ENCODE measurements around the gene AAK1. TPM values are rescaled to one million over a fixed set of nuclear protein-coding genes. Genes with fewer than 3 reads are reported as not detected.

Gene AAK1
- total RNA-seq, 3 donors from 2014 or later, result 37.9 to 54.0 (median 44.9) TPM

DNA sequence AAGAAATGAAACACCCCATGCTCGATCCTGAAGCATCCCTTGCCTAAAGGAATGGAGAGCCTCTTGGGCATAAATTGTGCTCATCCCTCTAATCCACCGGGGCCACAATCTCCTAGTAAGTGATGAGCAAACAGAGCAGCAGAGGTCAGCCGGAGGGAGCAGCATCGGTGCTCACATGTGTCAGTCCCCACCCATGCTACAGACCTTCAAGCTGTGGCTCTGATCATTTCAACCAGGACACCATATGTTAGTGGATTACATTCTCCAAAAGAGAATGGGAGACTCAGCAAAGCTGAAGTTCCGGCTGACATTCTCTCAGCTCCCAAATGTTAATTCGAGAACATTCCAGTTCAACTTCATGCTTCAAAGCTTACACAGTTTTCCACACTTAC is 75.6 kb downstream of the AAK1 start:
- no peak overlapping the region for H3K27ac ChIP-seq
- no peak overlapping the region for H3K4me3 ChIP-seq
- TF ChIP-seq POLR2A (IDR thresholded peaks at IDR 0.05) (no peak), POLR2AphosphoS5 (IDR thresholded peaks at IDR 0.05) (no peak)
- TF ChIP-seq, protein P1, sequence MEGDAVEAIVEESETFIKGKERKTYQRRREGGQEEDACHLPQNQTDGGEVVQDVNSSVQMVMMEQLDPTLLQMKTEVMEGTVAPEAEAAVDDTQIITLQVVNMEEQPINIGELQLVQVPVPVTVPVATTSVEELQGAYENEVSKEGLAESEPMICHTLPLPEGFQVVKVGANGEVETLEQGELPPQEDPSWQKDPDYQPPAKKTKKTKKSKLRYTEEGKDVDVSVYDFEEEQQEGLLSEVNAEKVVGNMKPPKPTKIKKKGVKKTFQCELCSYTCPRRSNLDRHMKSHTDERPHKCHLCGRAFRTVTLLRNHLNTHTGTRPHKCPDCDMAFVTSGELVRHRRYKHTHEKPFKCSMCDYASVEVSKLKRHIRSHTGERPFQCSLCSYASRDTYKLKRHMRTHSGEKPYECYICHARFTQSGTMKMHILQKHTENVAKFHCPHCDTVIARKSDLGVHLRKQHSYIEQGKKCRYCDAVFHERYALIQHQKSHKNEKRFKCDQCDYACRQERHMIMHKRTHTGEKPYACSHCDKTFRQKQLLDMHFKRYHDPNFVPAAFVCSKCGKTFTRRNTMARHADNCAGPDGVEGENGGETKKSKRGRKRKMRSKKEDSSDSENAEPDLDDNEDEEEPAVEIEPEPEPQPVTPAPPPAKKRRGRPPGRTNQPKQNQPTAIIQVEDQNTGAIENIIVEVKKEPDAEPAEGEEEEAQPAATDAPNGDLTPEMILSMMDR (IDR thresholded peaks at IDR 0.05), result no peak
- intact Hi-C loops (cut with DNase I; ENCODE audit: low total_unique reads), result no loop called here
- H3K36me3 ChIP-seq, result no peaks in the 10 kb centered on the region
- no peaks in the 10 kb centered on the region for H3K9me3 ChIP-seq
- peaks cover 0 to 4% of the 10 kb centered on the region in 2 donors for H3K4me1 ChIP-seq
- no peaks in the 10 kb centered on the region for H3K27me3 ChIP-seq
- DNase-seq (ENCODE audit: low spot score in 2 of 2), result no peak

DNA sequence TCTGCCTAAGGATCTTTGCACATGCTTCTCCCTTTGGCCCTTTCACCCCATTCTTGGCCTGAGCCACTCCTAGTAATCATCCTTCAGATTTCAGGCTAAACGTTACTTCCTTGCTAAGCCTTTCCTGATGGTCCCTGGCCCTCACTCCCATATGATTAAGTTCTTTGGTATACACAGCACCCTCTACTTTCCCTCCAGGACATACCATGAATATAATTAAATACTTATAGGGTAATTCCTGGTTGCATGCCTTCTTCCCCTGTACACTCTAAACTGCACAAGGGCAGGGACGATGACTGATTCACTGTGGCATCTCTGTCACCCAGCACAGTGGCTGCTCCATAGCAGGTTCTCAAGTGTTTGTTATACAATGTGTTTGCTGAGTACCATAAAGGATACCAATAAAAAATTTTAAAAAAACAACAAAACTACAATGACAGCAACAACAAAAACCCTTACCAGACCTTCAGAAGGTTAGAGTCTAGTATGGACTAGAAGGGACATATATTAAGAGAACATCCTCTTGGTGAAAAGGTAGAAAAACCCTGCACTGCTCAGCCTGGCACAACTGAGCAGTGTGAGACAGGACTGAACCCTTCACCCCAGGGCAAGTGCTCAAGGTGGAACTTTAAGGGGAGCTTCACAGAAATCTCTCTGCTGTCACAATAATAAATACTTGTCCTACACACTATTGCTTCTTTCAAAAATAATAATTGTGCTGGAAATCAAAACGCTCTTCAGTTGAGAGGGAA is 76.2 kb downstream of the AAK1 start:
- peaks cover 0 to 4% of the 10 kb centered on the region in 2 donors for H3K4me1 ChIP-seq
- H3K27ac ChIP-seq, result no peak overlapping the region
- no peaks in the 10 kb centered on the region for H3K9me3 ChIP-seq
- TF ChIP-seq, protein P1 (IDR thresholded peaks at IDR 0.05), result no peak
- TF ChIP-seq POLR2A (IDR thresholded peaks at IDR 0.05), result no peak
- no peak for TF ChIP-seq POLR2AphosphoS5 (IDR thresholded peaks at IDR 0.05)
- intact Hi-C loops (cut with DNase I; ENCODE audit: low total_unique reads), result no loop called here
- H3K36me3 ChIP-seq, result no peaks in the 10 kb centered on the region
- H3K27me3 ChIP-seq, result no peaks in the 10 kb centered on the region
- DNase-seq (ENCODE audit: low spot score in 2 of 2), result no peak
- no peak overlapping the region for H3K4me3 ChIP-seq

DNA sequence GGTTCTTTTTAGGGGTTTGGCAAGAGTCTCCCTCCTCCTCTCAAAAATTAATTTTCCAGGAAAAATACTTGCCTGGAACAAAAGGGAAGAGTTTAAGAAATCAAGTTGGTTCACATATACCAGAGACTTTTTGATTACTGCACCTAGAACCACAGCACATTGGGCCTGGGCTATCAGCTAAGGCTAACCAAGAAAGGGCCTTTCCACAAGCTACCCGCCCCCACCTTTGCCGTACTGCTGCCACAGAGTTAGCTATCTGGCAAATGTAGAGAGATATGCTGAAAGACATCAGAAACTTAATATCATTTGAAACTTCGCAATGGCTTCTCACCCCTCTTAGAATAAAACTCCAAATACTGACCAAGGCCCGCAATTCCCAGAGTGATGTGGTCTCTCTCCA is 76.9 kb downstream of the AAK1 start:
- no peak overlapping the region for H3K27ac ChIP-seq
- intact Hi-C loops (cut with DNase I; ENCODE audit: low total_unique reads), result no loop called here
- no peaks in the 10 kb centered on the region for H3K36me3 ChIP-seq
- H3K4me1 ChIP-seq, result no peaks in the 10 kb centered on the region
- H3K9me3 ChIP-seq, result no peaks in the 10 kb centered on the region
- no peak overlapping the region for H3K4me3 ChIP-seq
- TF ChIP-seq POLR2A (IDR thresholded peaks at IDR 0.05) (no peak), POLR2AphosphoS5 (IDR thresholded peaks at IDR 0.05) (no peak)
- TF ChIP-seq, protein P1 (IDR thresholded peaks at IDR 0.05), result no peak
- H3K27me3 ChIP-seq, result no peaks in the 10 kb centered on the region
- DNase-seq (ENCODE audit: low spot score in 2 of 2), result no peak

DNA sequence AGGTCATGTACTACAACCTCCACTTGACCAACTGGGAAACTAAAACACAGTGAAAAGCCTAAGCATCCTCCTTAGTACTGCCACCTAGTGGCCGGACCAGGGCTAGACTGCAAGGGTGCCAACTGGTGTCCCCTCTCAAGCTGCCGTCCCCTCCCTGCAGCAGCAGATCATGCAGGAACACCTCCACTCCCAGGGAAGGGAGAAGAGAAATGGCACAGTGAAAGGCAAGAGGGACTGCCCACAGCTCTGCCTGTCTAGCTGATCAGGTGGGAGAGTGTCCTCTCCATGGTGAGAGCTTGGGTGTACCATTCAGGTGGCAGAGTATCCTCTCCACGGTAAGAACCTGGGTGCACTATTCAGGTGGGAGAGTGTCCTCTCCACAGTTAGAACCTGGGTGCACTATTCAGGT is 78.1 kb downstream of the AAK1 start:
- H3K9me3 ChIP-seq, result no peaks in the 10 kb centered on the region
- H3K27me3 ChIP-seq, result no peaks in the 10 kb centered on the region
- H3K27ac ChIP-seq, result no peak overlapping the region
- H3K36me3 ChIP-seq, result no peaks in the 10 kb centered on the region
- no peak overlapping the region for H3K4me3 ChIP-seq
- TF ChIP-seq, protein P1 (IDR thresholded peaks at IDR 0.05), result peak in 1 of 3 donors; percentile 44
- TF ChIP-seq POLR2A (IDR thresholded peaks at IDR 0.05), result no peak
- H3K4me1 ChIP-seq, result no peaks in the 10 kb centered on the region
- DNase-seq (ENCODE audit: low spot score in 2 of 2), result no peak
- intact Hi-C loops (cut with DNase I; ENCODE audit: low total_unique reads), result no loop called here

DNA sequence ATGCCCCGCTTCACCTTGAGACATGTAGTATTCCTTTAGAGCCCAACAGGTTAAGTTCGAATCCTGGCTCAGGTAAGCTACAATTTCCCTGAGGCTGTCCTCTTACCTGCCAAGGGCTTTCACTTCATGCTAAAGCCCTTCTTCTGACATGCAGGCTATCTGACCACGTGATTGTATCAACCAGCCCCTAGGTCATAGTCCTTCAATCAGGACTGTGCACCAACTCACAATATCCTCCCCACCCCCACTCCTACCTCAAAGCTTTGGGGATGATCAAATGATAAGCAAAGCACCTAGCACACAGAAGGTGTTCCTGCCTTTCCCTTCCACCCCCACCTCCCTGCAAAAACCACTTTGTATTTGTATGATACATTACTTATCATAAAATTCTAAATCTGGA is 78.9 kb downstream of the AAK1 start:
- H3K27me3 ChIP-seq, result no peaks in the 10 kb centered on the region
- H3K4me1 ChIP-seq, result no peaks in the 10 kb centered on the region
- DNase-seq (ENCODE audit: low spot score in 2 of 2), result no peak
- no peak overlapping the region for H3K4me3 ChIP-seq
- no peaks in the 10 kb centered on the region for H3K36me3 ChIP-seq
- H3K9me3 ChIP-seq, result no peaks in the 10 kb centered on the region
- no peak for TF ChIP-seq POLR2AphosphoS5 (IDR thresholded peaks at IDR 0.05)
- TF ChIP-seq, protein P1 (IDR thresholded peaks at IDR 0.05), result no peak
- TF ChIP-seq POLR2A (IDR thresholded peaks at IDR 0.05), result no peak
- H3K27ac ChIP-seq, result no peak overlapping the region
- intact Hi-C loops (cut with DNase I; ENCODE audit: low total_unique reads), result no loop called here

All from breast epithelium (tissue), 4 donors.